Dermis blood vessel endothelial cell (primary cell): ENCODE measurements around the gene PPP2R2B. TPM values are rescaled to one million over a fixed set of nuclear protein-coding genes. Genes with fewer than 3 reads are reported as not detected.

ENCODE experiments used
- DNase-seq: peaks from one replicate; pipeline ENCODE4 v3.0.0; 2010
- total RNA-seq: library from RNA; depleted of rRNA; stranded (reverse); fragments of >200 nt; gene quantifications from 2 replicates; pipeline ENCODE4 v1.2.3, GENCODE V29; 2014

The PPP2R2B gene
- total RNA-seq, 1 donor from 2014 or later = not detected

DNA sequence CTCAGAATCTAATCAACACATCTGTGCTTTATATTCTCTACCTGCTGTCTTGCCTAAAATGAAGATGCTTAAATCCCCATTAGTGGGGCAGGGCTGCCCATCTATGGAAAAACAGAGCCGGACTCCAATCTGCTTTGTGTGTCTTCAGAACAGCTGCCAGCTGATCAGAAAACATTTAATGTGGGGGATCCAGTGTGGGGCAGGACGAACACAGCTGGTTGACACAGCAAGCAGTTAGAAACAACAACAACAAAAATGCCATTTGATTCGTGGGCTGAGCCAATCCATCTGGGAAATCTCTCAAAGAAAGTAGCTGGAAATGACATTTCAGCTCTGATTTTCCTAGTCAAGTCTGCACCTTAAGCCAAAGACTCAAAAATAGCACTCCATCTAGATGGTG is 99.8 kb downstream of the PPP2R2B start:
- DNase-seq = no peak

DNA sequence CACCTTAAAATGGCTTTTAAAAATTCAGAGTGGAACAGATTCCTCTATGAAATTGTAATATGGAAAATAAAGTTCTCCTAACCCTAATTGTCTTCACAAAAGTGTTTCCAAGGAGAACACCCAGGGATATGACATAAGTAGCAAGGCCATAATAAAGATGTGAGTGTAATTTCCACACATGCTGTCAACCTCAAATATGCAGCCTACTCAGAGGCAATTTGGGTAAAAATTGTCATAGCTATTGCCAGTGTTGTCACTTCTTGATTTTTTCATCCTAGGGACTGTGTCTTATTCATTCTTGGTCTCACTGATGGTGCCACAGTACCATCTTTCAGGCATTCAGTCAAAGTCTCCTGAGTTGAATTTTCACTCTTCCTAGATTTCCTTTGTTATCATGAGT is 100.3 kb downstream of the PPP2R2B start:
- no peak for DNase-seq

DNA sequence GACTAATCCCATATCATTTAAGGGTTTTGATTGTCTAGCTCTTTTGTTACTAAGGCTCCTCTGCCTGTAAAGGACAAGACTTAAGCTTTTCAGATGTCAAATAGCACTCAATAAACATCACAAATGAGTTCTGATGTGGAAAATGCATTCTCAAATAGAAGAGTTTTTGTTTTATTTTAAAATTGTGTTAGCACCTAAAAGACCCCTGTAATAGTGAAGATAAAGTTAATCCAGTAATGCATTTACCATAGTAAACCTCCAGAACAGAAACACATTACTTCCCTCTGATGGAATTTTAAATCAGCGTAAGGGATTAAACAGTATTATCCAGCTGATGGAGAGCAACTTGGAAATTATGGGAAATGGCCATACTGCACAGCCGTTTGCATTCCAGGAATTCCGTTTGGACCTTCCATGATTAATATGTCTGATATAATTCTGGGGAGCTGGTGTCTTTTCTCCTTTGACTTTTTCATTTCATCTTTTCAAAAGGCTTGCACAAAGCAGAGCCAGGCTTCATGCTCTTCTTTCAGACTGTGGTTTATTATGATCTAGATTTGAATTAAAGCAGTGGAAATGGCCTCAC is 105.6 kb downstream of the PPP2R2B start:
- DNase-seq = no peak

DNA sequence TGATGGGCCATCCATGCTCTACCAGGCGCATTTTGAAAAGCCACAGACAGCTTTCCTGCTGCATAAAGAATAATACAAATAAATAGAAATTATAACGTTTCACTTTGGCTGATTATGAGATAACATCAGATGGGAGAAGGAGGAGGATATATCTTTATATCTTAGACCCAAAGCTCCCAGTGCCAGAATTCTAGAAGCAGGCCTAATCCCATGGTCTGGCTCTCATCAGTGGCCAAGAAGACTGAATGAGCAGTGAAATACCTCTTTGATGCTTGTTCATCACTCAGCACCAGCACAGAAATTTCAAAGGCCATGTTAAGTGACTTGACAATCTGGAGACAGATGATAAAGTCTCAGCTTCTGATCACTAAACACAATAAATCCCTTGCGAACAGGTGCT is 107.6 kb downstream of the PPP2R2B start:
- DNase-seq = no peak

DNA sequence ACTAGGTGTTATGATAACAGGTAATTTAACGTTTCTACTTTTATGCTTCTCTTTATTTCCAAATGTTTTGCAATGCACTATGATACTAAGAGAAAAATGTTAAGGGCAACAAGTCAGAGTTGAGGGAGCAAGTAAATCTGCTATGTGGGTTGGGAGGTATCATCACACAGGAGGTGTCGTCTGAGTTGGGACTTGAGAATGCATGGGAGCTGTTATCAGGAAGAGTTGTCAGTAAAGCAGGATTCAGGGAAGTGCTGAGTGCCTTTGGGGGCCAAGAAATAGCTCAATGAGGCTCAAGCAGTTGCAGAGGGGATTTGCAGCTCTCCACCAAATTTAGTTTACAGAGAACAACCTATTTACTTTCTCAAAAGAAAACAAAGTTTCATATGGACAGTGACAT is 108.0 kb downstream of the PPP2R2B start:
- DNase-seq = no peak

DNA sequence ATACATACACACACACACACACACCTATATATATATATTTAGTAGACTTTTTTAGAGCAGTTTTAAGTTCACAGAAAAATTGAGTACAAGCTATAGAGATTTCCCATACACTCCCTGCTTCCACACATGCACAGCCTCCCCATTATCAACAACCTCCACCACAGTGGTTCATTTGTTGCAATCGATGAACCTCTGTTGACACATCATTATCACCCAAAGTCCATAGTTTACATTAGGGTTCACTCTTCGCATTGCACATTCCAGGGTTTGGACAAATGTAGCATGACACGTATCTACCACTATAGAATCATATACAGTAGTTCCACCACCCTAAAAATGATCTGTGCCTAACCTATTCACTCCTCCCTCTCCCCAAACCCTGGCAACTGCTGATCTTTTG is 111.0 kb downstream of the PPP2R2B start:
- no peak for DNase-seq

DNA sequence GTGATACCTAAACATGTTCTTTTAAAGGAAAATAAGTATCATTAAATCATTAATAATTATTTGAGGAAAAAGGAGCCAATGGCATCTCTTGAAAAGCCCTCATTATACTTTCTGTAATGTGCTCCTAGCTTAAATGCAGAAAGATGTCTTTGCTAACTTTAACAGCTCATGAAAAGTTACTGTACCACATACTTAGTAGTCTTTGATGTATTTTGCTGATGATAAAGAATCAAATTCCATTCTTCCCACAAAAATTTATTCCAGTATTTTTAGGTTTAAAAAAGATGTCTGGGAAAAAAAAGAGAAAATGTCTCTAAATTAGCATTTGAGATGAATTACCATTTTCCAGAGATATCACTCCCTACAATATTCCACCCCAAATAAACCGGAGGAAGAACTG is 112.5 kb downstream of the PPP2R2B start:
- no peak for DNase-seq

DNA sequence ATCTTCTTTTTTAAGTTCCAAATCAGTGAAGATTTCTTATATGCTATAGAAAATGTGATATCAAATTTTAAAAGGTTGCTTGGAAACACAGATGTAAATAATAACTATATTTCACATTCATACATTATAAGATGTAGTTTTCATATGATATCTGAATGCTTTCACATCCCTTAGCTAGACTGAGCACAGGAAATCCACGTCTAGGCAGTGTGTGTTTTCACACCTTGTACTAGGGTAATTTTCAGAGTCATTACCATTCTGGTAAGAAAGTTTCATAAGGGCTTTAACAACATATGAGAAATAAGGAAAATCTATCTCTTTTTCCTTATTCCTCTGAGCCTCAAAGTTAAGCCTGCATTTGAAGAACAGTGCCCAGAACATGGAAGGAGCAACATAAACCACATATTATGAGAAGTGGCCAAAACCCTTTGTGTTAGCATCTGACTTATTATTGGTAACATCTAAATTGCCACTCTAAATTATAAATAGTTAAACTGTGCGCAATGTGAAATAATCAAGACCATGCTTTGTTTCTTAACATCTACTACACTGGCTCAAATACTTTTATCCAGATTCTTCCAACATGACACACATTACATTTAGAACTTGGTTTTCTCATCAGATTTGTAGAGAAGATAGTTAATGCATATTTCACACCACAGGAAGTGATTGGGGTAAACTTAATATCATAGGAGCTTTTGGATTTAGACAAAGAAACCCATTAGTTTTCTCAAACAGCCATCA is 113.3 kb downstream of the PPP2R2B start:
- DNase-seq = no peak

DNA sequence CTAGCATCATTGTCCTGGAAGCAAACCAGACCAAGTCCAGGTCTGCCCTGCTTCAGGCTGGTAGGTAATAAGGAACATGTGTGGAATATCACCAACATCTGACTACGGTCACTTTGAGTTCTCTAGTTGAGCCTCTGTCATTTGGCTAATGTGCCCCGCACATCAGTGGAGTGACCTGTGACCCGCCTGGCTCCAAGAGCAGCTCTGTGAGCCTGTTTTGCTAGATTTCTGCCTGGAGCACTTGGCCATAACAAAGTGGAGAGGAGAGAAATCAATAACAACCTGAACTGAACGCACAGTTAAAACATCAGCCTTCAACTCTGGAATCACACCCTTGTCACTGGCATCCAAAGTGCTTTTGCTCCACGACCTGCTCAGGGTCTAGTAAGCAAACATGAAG is 115.7 kb downstream of the PPP2R2B start:
- DNase-seq = no peak

DNA sequence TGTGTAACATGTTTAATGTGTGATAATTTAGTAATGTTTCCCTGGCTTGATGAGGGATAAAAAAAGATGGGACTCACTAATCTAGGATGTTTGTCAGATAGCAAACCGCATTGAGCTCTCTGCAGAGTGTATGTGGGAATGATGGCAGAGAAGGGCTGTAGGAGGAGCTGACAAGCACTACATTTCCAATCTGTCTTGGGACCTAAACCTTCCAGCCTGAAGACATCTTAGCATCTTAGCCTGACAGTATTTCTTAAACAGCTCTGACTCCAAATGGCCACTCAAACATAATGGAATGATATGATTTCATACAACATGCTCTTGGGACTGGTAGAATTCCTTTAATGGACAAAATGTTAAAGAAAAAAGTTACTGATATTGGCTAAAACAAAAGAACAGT is 116.7 kb downstream of the PPP2R2B start:
- DNase-seq = no peak

DNA sequence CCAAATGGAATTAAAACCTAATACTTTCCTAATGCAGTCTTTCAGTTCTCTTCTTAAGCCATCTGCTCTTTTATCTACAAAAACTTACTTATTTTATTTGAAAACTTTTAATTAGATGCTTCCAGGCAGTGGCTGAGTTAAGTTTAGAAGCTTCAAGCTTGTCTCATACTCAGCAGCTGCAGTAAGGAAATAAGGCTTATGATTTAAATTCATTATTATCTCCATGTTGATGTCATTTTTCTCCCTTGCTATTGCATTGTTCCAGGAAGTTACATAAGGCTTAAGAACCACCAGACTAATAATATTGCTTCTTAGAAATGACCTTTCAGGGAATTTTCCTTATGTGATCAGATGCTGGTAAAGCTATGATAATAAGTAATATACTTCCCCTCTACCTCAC is 119.6 kb downstream of the PPP2R2B start:
- DNase-seq = no peak

DNA sequence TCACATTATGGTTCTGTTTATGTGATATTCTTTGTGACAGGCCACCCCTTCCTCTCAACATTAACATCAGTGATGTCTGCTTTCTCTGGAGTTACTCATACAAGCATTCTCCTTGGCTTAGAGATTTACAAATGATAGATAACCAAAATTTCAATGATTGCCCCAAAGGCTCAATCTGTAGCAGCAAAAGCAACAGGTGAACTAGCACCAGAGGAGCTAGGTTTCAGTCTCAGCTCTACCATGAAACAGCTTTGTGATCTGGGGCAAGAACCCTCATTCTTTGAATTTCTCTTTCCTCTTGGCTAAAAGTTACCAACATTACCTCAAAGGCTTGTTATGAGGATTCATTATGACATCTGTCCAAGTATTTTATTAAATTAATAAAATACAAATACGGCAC is 120.5 kb downstream of the PPP2R2B start:
- DNase-seq = no peak

DNA sequence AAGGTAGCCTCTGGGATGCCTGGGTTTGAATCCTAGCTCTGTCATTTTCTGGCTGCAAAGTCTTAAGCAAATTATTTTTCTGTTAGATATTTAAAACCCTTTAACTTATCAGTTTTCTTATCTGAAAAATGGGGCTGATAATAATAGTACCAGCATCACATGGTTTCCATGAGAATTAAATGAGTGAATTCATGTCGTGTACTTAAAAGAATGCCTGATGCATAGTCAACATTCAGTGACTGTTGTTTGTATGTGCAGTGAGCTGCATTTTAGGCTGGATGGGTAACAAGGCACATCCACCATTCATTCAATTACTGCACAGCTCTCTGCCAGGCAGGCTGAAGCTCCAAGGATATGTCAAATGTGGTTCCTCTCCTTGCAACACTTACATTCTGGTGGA is 122.0 kb downstream of the PPP2R2B start:
- no peak for DNase-seq

DNA sequence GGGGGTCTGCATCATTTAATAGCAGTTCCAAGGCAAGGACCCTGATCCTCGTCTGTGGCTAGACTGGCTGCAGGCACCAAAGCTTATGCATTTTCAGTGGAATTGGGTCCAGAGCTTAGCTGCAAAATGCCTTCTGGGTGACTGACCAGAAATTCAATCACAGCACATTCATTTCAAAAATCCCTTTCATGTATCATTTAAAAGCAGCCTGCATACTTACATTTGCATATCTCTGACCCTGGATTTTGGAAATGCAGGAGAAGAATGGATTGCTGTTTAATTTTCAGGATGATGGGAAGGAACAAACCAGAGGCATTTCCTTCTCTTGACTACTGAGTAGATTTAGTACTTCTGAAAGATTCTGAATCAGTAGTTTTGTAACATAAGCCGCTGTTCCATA is 122.8 kb downstream of the PPP2R2B start:
- no peak for DNase-seq

DNA sequence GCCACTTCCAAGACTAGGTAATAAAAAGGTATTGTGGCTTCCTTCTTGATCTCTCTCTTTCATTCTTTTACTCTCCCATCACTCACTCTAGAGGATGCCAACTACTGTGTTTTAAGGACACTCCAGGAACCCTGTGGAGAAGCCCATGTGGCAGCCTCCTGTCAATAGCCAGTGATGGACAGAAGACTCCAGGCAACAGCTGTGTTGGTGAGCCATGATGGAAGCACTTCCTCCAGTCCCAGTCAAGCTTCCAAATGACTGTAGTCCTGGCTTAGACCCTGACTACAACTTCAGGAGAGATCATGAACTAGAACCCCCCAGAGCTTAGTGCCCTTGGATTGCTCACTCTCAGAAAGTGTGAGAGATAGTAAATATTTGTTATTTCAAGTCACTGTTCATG is 123.9 kb downstream of the PPP2R2B start:
- no peak for DNase-seq

DNA sequence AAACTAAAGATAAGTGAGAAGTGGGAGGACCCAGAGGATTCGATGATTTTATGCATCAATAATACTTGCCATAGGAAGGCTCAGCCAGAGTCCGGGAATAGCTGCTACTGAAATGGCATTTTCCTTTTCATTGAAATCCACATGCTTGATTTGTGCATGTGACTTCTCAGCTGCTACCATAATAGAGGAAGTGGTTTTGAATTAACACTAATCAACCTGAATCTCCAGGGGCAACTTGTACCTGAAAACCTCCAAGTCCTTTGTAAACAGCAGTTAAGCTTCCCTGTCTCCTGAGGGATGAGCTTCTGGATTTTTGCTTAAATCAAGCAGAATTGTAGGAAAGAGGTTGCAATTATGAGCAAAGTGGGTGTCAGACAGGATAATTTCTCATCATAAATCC is 124.9 kb downstream of the PPP2R2B start:
- no peak for DNase-seq

DNA sequence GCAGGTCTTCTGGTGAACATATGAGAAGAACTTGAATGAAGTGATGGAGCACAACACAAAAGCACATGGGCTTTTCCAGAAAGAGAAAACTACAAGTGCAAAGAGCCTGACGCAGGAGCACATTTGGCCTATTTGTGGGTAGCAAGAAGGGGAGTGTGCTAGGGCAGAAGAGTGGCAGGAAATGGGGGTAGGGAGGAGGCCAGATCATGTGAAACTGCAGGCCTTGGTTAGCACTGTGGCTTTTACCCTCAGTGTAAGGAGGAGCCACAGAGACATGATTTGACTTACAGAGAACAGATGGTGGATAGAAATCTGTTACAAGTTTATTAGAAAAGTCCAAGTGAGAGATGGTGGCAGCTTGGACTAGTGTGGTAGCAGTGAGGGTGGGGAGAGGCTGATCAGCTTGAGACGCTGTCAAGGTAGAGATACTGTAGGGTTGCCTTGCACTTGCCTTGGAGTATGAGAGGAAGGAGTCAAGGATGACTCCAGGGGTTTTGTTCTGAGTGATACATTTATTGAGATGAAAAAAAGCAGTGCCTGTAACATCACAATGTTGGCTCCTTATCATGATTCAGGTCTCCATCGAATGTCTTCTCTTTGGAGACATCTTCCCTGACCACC is 126.7 kb downstream of the PPP2R2B start:
- no peak for DNase-seq

DNA sequence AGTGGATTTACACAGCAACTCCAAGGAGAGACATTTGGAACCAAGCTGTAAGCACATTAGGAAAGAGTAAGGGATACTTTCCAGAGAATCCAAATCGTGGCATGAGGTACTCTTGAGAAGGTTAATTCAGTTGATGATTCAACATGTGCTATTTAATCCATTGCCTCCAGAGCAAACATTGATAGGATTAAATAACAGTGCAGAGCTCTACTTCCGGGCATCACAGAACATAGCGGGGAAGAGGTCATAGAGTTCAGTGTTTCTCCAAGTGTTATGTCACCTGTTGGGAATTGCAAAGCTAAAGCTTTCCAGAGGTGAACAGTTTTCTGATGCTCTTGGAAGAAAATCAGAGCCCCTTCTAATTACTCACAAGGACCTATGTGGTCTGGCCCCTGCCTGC is 127.5 kb downstream of the PPP2R2B start:
- no peak for DNase-seq

DNA sequence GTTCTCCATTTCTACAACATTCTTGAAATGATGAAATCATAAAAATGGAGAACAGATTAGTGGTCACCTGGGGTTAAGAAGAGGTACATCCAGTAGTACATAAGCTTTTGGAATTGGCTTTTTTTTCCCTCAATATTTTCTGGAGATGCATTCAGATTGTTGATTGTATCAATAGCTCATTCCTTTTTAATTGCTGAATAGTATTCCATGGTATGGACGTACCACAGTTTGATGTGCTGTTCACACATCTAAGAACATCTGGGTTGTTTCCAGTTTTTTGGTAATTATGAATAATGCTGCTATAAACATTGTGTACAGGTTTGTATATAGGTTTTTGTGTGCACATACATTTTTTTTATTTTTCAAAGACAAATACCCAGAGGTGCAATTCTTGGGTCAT is 130.0 kb downstream of the PPP2R2B start:
- no peak for DNase-seq

DNA sequence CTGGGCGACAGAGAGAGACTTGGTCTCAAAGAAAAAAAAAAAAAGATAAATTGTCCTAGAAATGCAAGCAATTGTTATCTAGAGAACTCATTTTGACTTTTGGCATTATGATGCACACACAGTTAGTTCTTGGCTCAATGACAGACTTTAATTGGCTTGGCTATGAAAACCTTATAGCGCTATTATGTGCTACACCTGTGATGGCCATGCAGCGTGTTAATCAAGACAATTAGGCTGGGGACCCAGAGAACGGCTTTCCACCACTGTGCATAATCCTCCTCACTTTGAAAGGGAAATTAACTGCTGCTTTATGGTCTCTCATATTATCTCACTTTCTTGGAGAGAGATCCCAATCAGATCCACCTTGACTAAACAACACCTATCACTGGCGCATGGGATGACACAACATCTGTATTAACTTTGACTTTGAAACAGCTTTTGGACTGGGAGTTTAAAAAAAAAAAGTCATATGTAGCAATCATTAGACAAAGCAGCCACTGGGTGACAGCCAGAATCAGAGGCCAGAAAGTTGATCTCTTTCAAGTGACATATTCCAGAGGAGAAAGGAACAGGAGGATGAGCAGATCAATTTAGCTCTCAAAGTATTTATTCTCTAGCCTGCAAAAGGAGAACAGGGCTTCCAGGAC is 132.5 kb downstream of the PPP2R2B start:
- DNase-seq = no peak

DNA sequence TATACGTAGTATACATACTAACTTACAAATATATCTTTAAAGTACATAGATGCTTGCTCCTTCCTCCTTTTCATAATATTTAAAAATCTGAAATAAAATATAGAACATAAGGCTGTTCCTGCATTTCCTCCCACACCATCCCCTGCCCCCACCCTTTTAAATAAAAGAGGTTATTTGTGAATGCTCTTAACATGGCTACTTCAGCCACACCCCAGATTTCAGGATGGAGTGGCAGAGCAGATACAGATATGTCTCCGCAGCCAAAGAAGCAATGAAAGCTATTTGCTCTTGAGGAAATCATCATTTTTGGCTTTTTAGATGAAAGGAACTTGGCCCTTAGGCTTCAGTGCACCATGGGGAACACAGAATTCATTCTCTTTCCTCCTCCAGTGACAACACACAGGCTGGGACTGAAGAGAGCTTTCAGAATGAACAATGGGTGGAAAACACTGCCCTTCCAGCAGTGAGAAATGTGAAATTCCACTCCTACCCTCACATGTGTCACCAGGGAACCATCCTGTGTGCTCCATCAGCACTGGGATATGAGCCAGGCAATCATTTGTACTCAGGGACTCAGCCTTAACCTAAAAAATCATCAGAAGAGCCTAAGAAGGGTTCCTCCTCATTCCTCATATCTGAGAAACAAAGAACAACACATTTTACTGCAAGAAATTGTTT is 134.3 kb downstream of the PPP2R2B start:
- no peak for DNase-seq

DNA sequence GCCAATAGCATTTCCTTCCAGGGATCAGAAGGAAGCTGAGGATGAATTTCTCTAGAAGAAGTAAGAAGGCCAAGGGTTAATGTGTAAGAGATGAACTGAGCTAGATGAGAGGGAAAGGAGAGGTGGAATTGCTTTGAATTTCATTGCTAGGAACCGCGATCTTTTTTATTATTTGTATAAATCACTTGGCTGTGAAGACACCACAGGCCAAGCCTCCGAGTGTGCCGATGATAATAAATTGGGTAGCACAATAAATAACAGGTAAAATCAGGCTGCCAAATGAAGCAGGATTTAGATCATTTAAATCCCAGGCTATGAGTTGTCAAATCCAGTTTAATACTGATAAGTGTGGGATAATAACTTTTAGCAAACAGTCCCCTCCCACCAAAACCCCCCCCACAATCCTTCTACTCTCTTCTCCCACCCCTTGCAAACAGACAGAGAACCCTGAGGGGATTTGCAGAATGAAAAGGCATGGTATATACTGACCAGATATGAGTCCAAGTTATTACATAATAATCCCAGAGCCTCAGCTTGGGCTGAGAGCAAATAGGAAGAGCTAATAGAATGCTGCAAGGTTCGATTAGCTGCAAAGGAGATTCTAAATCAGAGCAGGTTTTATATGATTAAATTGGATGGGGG is 143.5 kb downstream of the PPP2R2B start:
- no peak for DNase-seq

DNA sequence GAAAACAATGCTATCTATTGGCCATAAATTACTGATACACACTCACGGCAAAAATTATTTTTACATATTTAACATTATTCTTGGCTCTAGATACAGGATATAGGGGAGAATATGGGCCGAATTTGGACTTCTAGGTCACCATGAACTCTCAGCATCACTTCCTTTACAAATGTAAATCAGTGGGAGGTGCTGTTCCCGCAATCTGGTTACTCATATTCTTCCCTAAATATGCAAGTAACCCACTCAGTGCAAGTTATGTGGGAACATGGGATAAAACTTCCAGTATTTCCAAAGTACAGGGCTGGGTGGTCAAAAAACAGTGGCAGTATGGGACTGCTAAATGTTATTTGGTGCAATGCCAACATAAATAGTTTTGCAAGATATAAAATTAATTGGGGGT is 145.6 kb downstream of the PPP2R2B start:
- peak; percentile 5 for DNase-seq
